Measurements from ENCODE around the gene ANAPC5.

ANAPC5 gene

GRCh38 chr12:121295116-121295745 is 57.0 kb downstream of the ANAPC5 start:
- Histone ChIP-seq H3K27me3 (ENCODE audit: control insufficient read depth, insufficient read depth, low read length) (no peaks in the 10 kb centered on the region), H3K9me3 (ENCODE audit: control insufficient read depth, low read length) (no peaks in the 10 kb centered on the region), H3K4me2 (ENCODE audit: low read length) (peak overlapping the region; percentile 94), H3K27ac (no peak overlapping the region), H3K4me1 (no peaks in the 10 kb centered on the region), H2AFZ (no peak overlapping the region), H3K4me3 (ENCODE audit: low read depth, low read length) (peak overlapping the region; percentile 83), H3K9ac (no peak overlapping the region), H3K36me3 (ENCODE audit: control insufficient read depth, insufficient read depth, low read length) (no peaks in the 10 kb centered on the region), H3K79me2 (peaks cover 8% of the 10 kb centered on the region)
- TF ChIP-seq, protein P1, sequence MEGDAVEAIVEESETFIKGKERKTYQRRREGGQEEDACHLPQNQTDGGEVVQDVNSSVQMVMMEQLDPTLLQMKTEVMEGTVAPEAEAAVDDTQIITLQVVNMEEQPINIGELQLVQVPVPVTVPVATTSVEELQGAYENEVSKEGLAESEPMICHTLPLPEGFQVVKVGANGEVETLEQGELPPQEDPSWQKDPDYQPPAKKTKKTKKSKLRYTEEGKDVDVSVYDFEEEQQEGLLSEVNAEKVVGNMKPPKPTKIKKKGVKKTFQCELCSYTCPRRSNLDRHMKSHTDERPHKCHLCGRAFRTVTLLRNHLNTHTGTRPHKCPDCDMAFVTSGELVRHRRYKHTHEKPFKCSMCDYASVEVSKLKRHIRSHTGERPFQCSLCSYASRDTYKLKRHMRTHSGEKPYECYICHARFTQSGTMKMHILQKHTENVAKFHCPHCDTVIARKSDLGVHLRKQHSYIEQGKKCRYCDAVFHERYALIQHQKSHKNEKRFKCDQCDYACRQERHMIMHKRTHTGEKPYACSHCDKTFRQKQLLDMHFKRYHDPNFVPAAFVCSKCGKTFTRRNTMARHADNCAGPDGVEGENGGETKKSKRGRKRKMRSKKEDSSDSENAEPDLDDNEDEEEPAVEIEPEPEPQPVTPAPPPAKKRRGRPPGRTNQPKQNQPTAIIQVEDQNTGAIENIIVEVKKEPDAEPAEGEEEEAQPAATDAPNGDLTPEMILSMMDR (IDR thresholded peaks at IDR 0.05) = no peak

DNA sequence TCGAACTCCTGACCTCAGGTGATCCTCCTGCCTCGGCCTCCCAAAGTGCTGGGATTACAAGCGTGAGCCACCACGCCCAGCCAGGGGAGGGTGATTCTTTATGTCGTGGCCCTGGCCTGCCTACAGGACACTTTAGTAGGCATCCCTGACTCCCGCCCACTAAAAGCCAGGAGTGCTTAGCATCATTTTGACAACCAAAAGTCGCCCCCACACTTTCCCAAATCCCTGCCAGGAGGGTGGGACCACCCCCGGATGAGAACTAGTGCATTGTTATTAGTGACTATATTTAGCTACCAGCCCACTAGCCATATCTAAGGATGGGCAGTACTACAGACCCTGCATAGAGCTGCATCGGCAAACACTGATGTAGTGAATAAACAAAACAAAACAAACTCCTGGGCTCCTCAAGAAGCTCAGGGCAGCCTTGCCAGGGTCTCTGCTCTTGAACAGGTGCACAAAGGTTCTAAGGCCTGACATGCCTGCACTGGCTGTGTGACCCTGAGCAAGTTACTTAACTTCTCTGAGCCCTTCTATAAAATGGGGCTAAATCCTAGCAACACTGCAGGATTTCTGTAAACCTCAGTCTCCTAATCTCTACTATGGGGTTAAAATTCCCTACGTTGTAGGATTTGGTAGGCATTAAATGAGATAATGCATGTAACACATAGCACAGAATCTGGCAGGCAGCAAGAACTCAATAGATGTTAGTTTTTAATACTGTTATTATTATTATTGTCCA is 57.9 kb downstream of the ANAPC5 start:
- H3K27me3 ChIP-seq (ENCODE audit: control insufficient read depth, insufficient read depth, low read length) = no peaks in the 10 kb centered on the region
- no peak overlapping the region for H2AFZ ChIP-seq
- H3K4me2 ChIP-seq (ENCODE audit: low read length) = no peak overlapping the region
- no peaks in the 10 kb centered on the region for H3K36me3 ChIP-seq (ENCODE audit: control insufficient read depth, insufficient read depth, low read length)
- no peaks in the 10 kb centered on the region for H3K9me3 ChIP-seq (ENCODE audit: control insufficient read depth, low read length)
- H3K9ac ChIP-seq = no peak overlapping the region
- H3K4me1 ChIP-seq = no peaks in the 10 kb centered on the region
- no peak overlapping the region for H3K27ac ChIP-seq
- TF ChIP-seq, protein P1 (IDR thresholded peaks at IDR 0.05) = no peak
- H3K4me3 ChIP-seq (ENCODE audit: low read depth, low read length) = no peak overlapping the region
- peaks cover 8% of the 10 kb centered on the region for H3K79me2 ChIP-seq

- TF ChIP-seq, protein P1 (IDR thresholded peaks at IDR 0.05) = no peak
- Histone ChIP-seq H3K4me1 (no peaks in the 10 kb centered on the region), H3K4me3 (ENCODE audit: low read depth, low read length) (no peak overlapping the region), H3K9me3 (ENCODE audit: control insufficient read depth, low read length) (no peaks in the 10 kb centered on the region), H3K9ac (no peak overlapping the region), H3K36me3 (ENCODE audit: control insufficient read depth, insufficient read depth, low read length) (no peaks in the 10 kb centered on the region), H3K27me3 (ENCODE audit: control insufficient read depth, insufficient read depth, low read length) (no peaks in the 10 kb centered on the region), H3K4me2 (ENCODE audit: low read length) (no peak overlapping the region), H3K79me2 (peaks cover 8% of the 10 kb centered on the region), H3K27ac (no peak overlapping the region), H2AFZ (no peak overlapping the region)
These were observed 58.6 kb downstream of the ANAPC5 start for GRCh38 chr12:121293603-121294002.

DNA sequence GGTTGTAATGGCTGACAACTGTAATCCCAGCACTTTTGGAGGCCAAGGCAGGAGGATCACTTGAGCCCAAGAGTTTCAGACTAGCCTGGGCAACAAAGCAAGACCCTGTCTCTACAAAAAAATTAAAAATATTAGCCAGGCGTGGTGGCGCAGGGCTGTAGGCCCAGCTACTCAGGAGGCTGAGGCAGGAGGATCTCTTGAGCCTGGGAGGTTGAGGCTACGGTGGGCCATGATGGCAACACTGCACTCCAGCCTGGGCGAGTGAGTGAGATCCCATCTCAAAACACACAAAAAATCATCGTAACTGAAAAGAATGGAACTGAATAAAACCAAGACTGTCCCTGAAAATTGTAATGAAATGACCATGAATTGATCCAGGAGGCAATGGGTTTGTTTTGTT is 61.8 kb downstream of the ANAPC5 start:
- peaks cover 19% of the 10 kb centered on the region for H3K79me2 ChIP-seq
- no peaks in the 10 kb centered on the region for H3K9me3 ChIP-seq (ENCODE audit: control insufficient read depth, low read length)
- H3K27me3 ChIP-seq (ENCODE audit: control insufficient read depth, insufficient read depth, low read length) = no peaks in the 10 kb centered on the region
- no peaks in the 10 kb centered on the region for H3K4me1 ChIP-seq
- H3K9ac ChIP-seq = no peak overlapping the region
- TF ChIP-seq, protein P1 (IDR thresholded peaks at IDR 0.05) = no peak
- H3K4me3 ChIP-seq (ENCODE audit: low read depth, low read length) = no peak overlapping the region
- no peaks in the 10 kb centered on the region for H3K36me3 ChIP-seq (ENCODE audit: control insufficient read depth, insufficient read depth, low read length)
- no peak overlapping the region for H2AFZ ChIP-seq
- no peak overlapping the region for H3K4me2 ChIP-seq (ENCODE audit: low read length)
- H3K27ac ChIP-seq = no peak overlapping the region
